Activated CD4-positive, alpha-beta T cell treated with anti-CD3 and anti-CD28 coated beads for 36 hours (primary cell): ENCODE data around the gene TRPM3. TPM values are rescaled to one million over a fixed set of nuclear protein-coding genes. Genes with fewer than 3 reads are reported as not detected.

Experiments
- ATAC-seq: fragments of 200-7000 bp; cut with Tn5 transposase; one replicate; pipeline ENCODE4 v1.10.0; 2021; ENCODE audit warnings: mild to moderate bottlenecking, moderate library complexity
- CTCF ChIA-PET: fragments of 350-600 bp; sonication (Branson Sonifier 250); formaldehyde crosslinking; loops from one replicate; lab custom pipeline; 2021; ENCODE audit warnings: antibody characterized with exemption; lab: Charles Lee
- POLR2A ChIA-PET: fragments of 350-600 bp; sonication (Branson Sonifier 250); formaldehyde crosslinking; loops from one replicate; lab custom pipeline; 2021; ENCODE audit warnings: antibody characterized with exemption, inconsistent platforms; lab: Charles Lee
- DNase-seq: peaks from one replicate; pipeline ENCODE4 v3.0.0-alpha.2; 2020
- H3K27ac Mint-ChIP-seq: one replicate; pipeline ENCODE4 v1.8.0; 2021; ENCODE audit warnings: mixed read lengths
- H3K27me3 Mint-ChIP-seq: one replicate; pipeline ENCODE4 v1.8.0; 2021; ENCODE audit warnings: mixed read lengths
- H3K36me3 Mint-ChIP-seq: one replicate; pipeline ENCODE4 v1.8.0; 2021; ENCODE audit warnings: low read depth, mixed read lengths
- H3K4me1 Mint-ChIP-seq: one replicate; pipeline ENCODE4 v1.8.0; 2021; ENCODE audit warnings: mixed read lengths
- H3K4me3 Mint-ChIP-seq: one replicate; pipeline ENCODE4 v1.8.0; 2021; ENCODE audit warnings: mild to moderate bottlenecking, moderate library complexity, mixed read lengths
- H3K9me3 Mint-ChIP-seq: one replicate; pipeline ENCODE4 v1.8.0; 2021; ENCODE audit warnings: low read depth, mixed read lengths
- intact Hi-C, 2 experiments: fragments of 100-400 bp; cut with DNase I in 1 of 2; cut with micrococcal nuclease in 1 of 2; formaldehyde crosslinking; loops; one replicate each; pipeline versions ENCODE4 v1.14.2 to v1.15.1; 2022 to 2024; cut with DNase I, micrococcal nuclease
- total RNA-seq, 2 experiments: library from RNA; stranded (reverse); gene quantifications; one replicate each; pipeline ENCODE4 v1.2.3, GENCODE V29; 2021

The TRPM3 gene
- total RNA-seq, 2 experiments from 2014 or later = not detected

- no peak overlapping the region for H3K4me3 Mint-ChIP-seq
- intact Hi-C loops = no loop called here
- no peaks in the 10 kb centered on the region for H3K27me3 Mint-ChIP-seq
- H3K4me1 Mint-ChIP-seq = no peaks in the 10 kb centered on the region
- no peaks in the 10 kb centered on the region for H3K36me3 Mint-ChIP-seq
- ChIA-PET CTCF (interaction anchor here (0.5 to 2.4 kb wide), 4 partner anchors 9 to 121 kb away, joined by 3 to 7 read pairs (median 4); no protein-coding TSS in a partner anchor), POLR2A (interaction anchor here (0.6 kb wide), 1 partner anchor 100 kb away, joined by 5 read pairs; no protein-coding TSS in a partner anchor)
- H3K9me3 Mint-ChIP-seq = no peaks in the 10 kb centered on the region
- no peak for ATAC-seq
- no peak for DNase-seq
- no peak overlapping the region for H3K27ac Mint-ChIP-seq
These were observed 609.6 kb downstream of the TRPM3 start for GRCh38 chr9:70511858-70512257.

GRCh38 chr9:70510157-70510770 lies 611.2 kb downstream of the TRPM3 start:
- Mint-ChIP-seq H3K36me3 (no peaks in the 10 kb centered on the region), H3K27ac (no peak overlapping the region), H3K4me3 (no peak overlapping the region), H3K9me3 (no peaks in the 10 kb centered on the region), H3K4me1 (peaks cover under 1% of the 10 kb centered on the region), H3K27me3 (no peaks in the 10 kb centered on the region)
- ATAC-seq (peak; percentile 78), DNase-seq (peak; percentile 76)
- intact Hi-C loops = no loop called here
- POLR2A ChIA-PET = no interaction called here
- CTCF ChIA-PET = interaction anchor here (0.5 to 2.4 kb wide), 14 partner anchors 10 to 397 kb away, joined by 3 to 7 read pairs (median 3); no protein-coding TSS in a partner anchor

- ChIA-PET POLR2A (no interaction called here), CTCF (interaction anchor here (0.6 to 1.2 kb wide), 2 partner anchors 8 to 15 kb away, joined by 3 read pairs; no protein-coding TSS in a partner anchor)
- no peak for ATAC-seq
- no peaks in the 10 kb centered on the region for H3K9me3 Mint-ChIP-seq
- H3K4me3 Mint-ChIP-seq = no peak overlapping the region
- no peak overlapping the region for H3K27ac Mint-ChIP-seq
- peaks cover 4% of the 10 kb centered on the region for H3K4me1 Mint-ChIP-seq
- no peak for DNase-seq
- H3K27me3 Mint-ChIP-seq = no peaks in the 10 kb centered on the region
- intact Hi-C loops = no loop called here
- H3K36me3 Mint-ChIP-seq = no peaks in the 10 kb centered on the region
These were observed 615.3 kb downstream of the TRPM3 start for GRCh38 chr9:70506159-70506558.

- POLR2A ChIA-PET = interaction anchor here (0.7 kb wide), 1 partner anchor 9 kb away, joined by 3 read pairs; no protein-coding TSS in a partner anchor
These were observed 616.6 kb downstream of the TRPM3 start for GRCh38 chr9:70504834-70505233.

GRCh38 chr9:70502690-70503089 lies 618.7 kb downstream of the TRPM3 start:
- ATAC-seq (no peak), DNase-seq (no peak)
- no peaks in the 10 kb centered on the region for H3K9me3 Mint-ChIP-seq
- no peaks in the 10 kb centered on the region for H3K27me3 Mint-ChIP-seq
- H3K27ac Mint-ChIP-seq = no peak overlapping the region
- intact Hi-C loops = no loop called here
- POLR2A ChIA-PET = no interaction called here
- H3K4me3 Mint-ChIP-seq = no peak overlapping the region
- H3K36me3 Mint-ChIP-seq = no peaks in the 10 kb centered on the region
- CTCF ChIA-PET = interaction anchor here (0.6 to 1.0 kb wide), 2 partner anchors 9 to 101 kb away, joined by 3 to 4 read pairs; no protein-coding TSS in a partner anchor
- peaks cover 4% of the 10 kb centered on the region for H3K4me1 Mint-ChIP-seq

More at GRCh38 chr9:70504834-70505233, 616.6 kb downstream of the TRPM3 start:
- Mint-ChIP-seq H3K4me1 (peaks cover 4% of the 10 kb centered on the region), H3K36me3 (no peaks in the 10 kb centered on the region), H3K4me3 (no peak overlapping the region), H3K27ac (no peak overlapping the region), H3K9me3 (no peaks in the 10 kb centered on the region), H3K27me3 (no peaks in the 10 kb centered on the region)
- DNase-seq (no peak), ATAC-seq (no peak)
- CTCF ChIA-PET = interaction anchor here (0.5 to 1.6 kb wide), 2 partner anchors 18 to 276 kb away, joined by 3 to 4 read pairs; no protein-coding TSS in a partner anchor
- intact Hi-C loops = no loop called here

GRCh38 chr9:70500793-70501192 lies 620.6 kb downstream of the TRPM3 start:
- intact Hi-C loops = no loop called here
- Mint-ChIP-seq H3K4me1 (peaks cover 4% of the 10 kb centered on the region), H3K36me3 (no peaks in the 10 kb centered on the region), H3K4me3 (no peak overlapping the region), H3K27ac (no peak overlapping the region), H3K27me3 (no peaks in the 10 kb centered on the region), H3K9me3 (no peaks in the 10 kb centered on the region)
- ChIA-PET POLR2A (no interaction called here), CTCF (interaction anchor here (1.2 kb wide), 1 partner anchor 102 kb away, joined by 4 read pairs; no protein-coding TSS in a partner anchor)
- no peak for DNase-seq
- no peak for ATAC-seq

GRCh38 chr9:70499621-70500020 lies 621.8 kb downstream of the TRPM3 start:
- intact Hi-C loops = no loop called here
- peaks cover 9% of the 10 kb centered on the region for H3K4me1 Mint-ChIP-seq

GRCh38 chr9:70498866-70499265 lies 622.6 kb downstream of the TRPM3 start:
- peaks cover 5% of the 10 kb centered on the region for H3K27me3 Mint-ChIP-seq
- CTCF ChIA-PET = interaction anchor here (0.6 to 1.2 kb wide), 3 partner anchors 12 to 104 kb away, joined by 3 read pairs; no protein-coding TSS in a partner anchor
- no peak overlapping the region for H3K27ac Mint-ChIP-seq
- intact Hi-C loops = no loop called here
- H3K9me3 Mint-ChIP-seq = no peaks in the 10 kb centered on the region
- POLR2A ChIA-PET = interaction anchor here (0.6 kb wide), 1 partner anchor 29 kb away, joined by 3 read pairs; no protein-coding TSS in a partner anchor
- DNase-seq (no peak), ATAC-seq (no peak)
- no peak overlapping the region for H3K4me3 Mint-ChIP-seq
- peaks cover 9% of the 10 kb centered on the region for H3K4me1 Mint-ChIP-seq
- H3K36me3 Mint-ChIP-seq = no peaks in the 10 kb centered on the region

More at GRCh38 chr9:70499621-70500020, 621.8 kb downstream of the TRPM3 start:
- Mint-ChIP-seq H3K27ac (no peak overlapping the region), H3K27me3 (peaks cover 2% of the 10 kb centered on the region), H3K36me3 (no peaks in the 10 kb centered on the region), H3K9me3 (no peaks in the 10 kb centered on the region), H3K4me3 (no peak overlapping the region)
- ATAC-seq (no peak), DNase-seq (no peak)
- POLR2A ChIA-PET = no interaction called here
- CTCF ChIA-PET = no interaction called here

- peaks cover 16% of the 10 kb centered on the region for H3K4me1 Mint-ChIP-seq
- POLR2A ChIA-PET = no interaction called here
- H3K4me3 Mint-ChIP-seq = no peak overlapping the region
- H3K27me3 Mint-ChIP-seq = peaks cover 7% of the 10 kb centered on the region
- CTCF ChIA-PET = interaction anchor here (0.9 kb wide), 1 partner anchor 14 kb away, joined by 3 read pairs; no protein-coding TSS in a partner anchor
- H3K36me3 Mint-ChIP-seq = no peaks in the 10 kb centered on the region
- DNase-seq (no peak), ATAC-seq (no peak)
- intact Hi-C loops = no loop called here
- H3K27ac Mint-ChIP-seq = no peak overlapping the region
- H3K9me3 Mint-ChIP-seq = no peaks in the 10 kb centered on the region
These were observed 625.2 kb downstream of the TRPM3 start for GRCh38 chr9:70496244-70496643.

GRCh38 chr9:70495514-70495913 lies 625.9 kb downstream of the TRPM3 start:
- no peak overlapping the region for H3K4me3 Mint-ChIP-seq
- peaks cover 7% of the 10 kb centered on the region for H3K27me3 Mint-ChIP-seq
- ChIA-PET POLR2A (interaction anchor here (0.6 kb wide), 2 partner anchors 10 to 80 kb away, joined by 3 read pairs; no protein-coding TSS in a partner anchor), CTCF (interaction anchor here (0.9 to 1.1 kb wide), 4 partner anchors 15 to 154 kb away, joined by 3 to 4 read pairs (median 4); no protein-coding TSS in a partner anchor)
- ATAC-seq (no peak), DNase-seq (no peak)
- intact Hi-C loops = no loop called here
- H3K4me1 Mint-ChIP-seq = peaks cover 16% of the 10 kb centered on the region
- H3K9me3 Mint-ChIP-seq = no peaks in the 10 kb centered on the region
- no peaks in the 10 kb centered on the region for H3K36me3 Mint-ChIP-seq
- H3K27ac Mint-ChIP-seq = peak overlapping the region; percentile 56

- peaks cover 16% of the 10 kb centered on the region for H3K4me1 Mint-ChIP-seq
- no peak overlapping the region for H3K27ac Mint-ChIP-seq
- H3K27me3 Mint-ChIP-seq = peaks cover 7% of the 10 kb centered on the region
- ChIA-PET POLR2A (no interaction called here), CTCF (interaction anchor here (1.1 kb wide), 1 partner anchor 74 kb away, joined by 3 read pairs; no protein-coding TSS in a partner anchor)
- no peak overlapping the region for H3K4me3 Mint-ChIP-seq
- no peaks in the 10 kb centered on the region for H3K36me3 Mint-ChIP-seq
- no peaks in the 10 kb centered on the region for H3K9me3 Mint-ChIP-seq
- DNase-seq = no peak
- no peak for ATAC-seq
- intact Hi-C loops = no loop called here
These were observed 627.2 kb downstream of the TRPM3 start for GRCh38 chr9:70494221-70494620.
